Upper lobe of left lung (tissue), 4 donors: ENCODE data around the gene BTNL3.

Experiments used
- CTCF ChIP-seq, 6 experiments: fragments of 450-650 bp in 4 of 6; fragments of 200-600 bp in 2 of 6; sonication (generic) in 2 of 6; IDR thresholded peaks; one replicate each; pipeline ENCODE4 v1.5.1; 2016 to 2019; ENCODE audit warnings: antibody characterized with exemption in 6 of 6
- POLR2A ChIP-seq, 4 donors: fragments of 450-650 bp; IDR thresholded peaks; one replicate each; pipeline ENCODE4 v1.5.1; 2016 to 2017; ENCODE audit warnings: antibody characterized with exemption in 4 of 4, mild to moderate bottlenecking in 2 of 4
- POLR2AphosphoS5 ChIP-seq, 2 donors: sonication (generic); formaldehyde crosslinking; IDR thresholded peaks; one replicate each; pipeline ENCODE4 v1.5.1; 2017; ENCODE audit warnings: antibody characterized with exemption in 2 of 2

DNA sequence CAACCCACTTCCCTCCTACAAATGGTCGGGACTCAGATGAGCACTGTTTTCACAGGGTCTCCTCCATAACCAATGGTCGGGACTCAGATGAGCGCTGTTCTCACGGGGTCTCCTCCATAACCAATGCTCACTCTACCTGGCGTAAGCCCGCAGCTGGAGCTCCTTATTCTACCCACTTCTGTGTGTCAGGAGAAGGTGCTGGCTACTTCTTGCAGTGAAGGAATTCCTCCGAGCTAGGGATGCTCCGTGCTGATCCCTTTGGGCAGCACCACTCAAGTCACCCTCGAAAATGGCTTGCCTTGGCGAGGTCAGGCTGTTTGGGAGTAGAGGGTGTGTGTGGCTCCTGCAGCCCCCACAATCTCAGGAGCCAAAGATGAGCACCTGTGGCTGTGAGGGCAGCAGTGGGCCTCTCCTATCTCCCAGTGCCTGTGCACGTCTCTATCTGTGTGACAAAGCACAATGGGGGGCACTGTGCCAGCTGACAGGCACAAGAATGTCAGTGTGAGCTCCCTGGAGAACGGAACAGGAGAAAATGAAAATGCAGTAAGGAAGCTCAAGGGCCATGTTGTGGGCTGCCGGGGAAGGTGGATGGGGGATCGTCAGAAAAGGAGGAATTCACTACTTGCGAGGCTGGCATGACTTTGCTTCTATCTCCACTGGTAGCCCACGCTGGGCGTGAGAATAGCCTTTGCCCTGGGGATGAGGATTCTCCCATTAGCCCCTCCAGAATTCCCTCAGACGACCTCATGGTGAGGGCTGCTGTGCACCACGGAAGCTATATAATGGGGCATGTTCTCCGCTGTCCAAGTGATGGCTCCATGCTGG lies 47.6 kb downstream of the BTNL3 start:
- TF ChIP-seq POLR2AphosphoS5 (IDR thresholded peaks at IDR 0.05) (no peak), POLR2A (IDR thresholded peaks at IDR 0.05) (no peak), CTCF (IDR thresholded peaks at IDR 0.05) (no peak)
